Effector memory CD8-positive, alpha-beta T cell (primary cell): Measurements from ENCODE around the gene EFL1.
"Not testable (repeated sequence)": the region's sequence is repeated elsewhere in the genome, so short reads cannot be mapped to it uniquely, and the experiment has no call there.

Source experiments
- ATAC-seq: fragments of 150-1000 bp; cut with Tn5 transposase; replicated peaks from 2 replicates; pipeline ENCODE4 v1.10.0; 2021; ENCODE audit warnings: mild to moderate bottlenecking, moderate library complexity
- DNase-seq, 3 experiments: peaks; one replicate each; pipeline ENCODE4 v3.0.0; 2021
- H3K27ac Mint-ChIP-seq, 2 donors: one replicate each; pipeline ENCODE4 v1.8.0; 2022; ENCODE audit warnings: mild to moderate bottlenecking in 2 of 2, mixed read lengths in 2 of 2, moderate library complexity in 2 of 2
- H3K27me3 Mint-ChIP-seq, 2 donors: one replicate each; pipeline ENCODE4 v1.8.0; 2022; ENCODE audit warnings: mixed read lengths in 2 of 2
- H3K36me3 Mint-ChIP-seq: one replicate; pipeline ENCODE4 v1.8.0; 2022; ENCODE audit warnings: mild to moderate bottlenecking, moderate library complexity, mixed read lengths; ENCODE audit not compliant: insufficient read depth
- H3K4me1 Mint-ChIP-seq, 2 donors: one replicate each; pipeline ENCODE4 v1.8.0; 2022; ENCODE audit warnings: low read depth in 2 of 2, mixed read lengths in 2 of 2
- H3K4me3 Mint-ChIP-seq, 2 donors: one replicate each; pipeline ENCODE4 v1.8.0; 2022; ENCODE audit warnings: mild to moderate bottlenecking in 2 of 2, mixed read lengths in 2 of 2, moderate library complexity in 2 of 2
- H3K9me3 Mint-ChIP-seq, 2 donors: one replicate each; pipeline ENCODE4 v1.8.0; 2022; ENCODE audit warnings: mixed read lengths in 2 of 2

Gene EFL1

DNA sequence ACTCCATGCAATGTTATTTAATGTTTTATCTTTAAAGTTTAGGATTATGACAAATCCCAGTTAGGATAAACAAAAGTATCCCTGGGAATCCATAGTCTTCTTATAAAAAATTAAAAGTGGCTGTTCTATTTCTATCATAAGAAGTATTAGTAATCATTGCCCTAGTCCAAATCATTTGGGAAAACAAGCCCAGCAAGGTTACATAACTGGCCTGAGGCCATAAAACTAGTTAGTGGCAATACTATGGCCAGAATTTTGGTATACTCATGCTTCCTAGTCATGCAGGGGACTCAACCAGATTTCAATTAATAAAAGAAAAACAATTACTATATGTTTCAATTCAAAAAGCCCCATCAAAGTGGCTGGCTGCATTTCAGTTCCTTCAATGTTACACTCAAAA, 50.3 kb downstream of the EFL1 start:
- H3K9me3 Mint-ChIP-seq, H3K4me3 Mint-ChIP-seq, DNase-seq, H3K4me1 Mint-ChIP-seq, H3K27me3 Mint-ChIP-seq, ATAC-seq, H3K27ac Mint-ChIP-seq: not testable (repeated sequence)
- peaks cover 15% of the 10 kb centered on the region for H3K36me3 Mint-ChIP-seq

DNA sequence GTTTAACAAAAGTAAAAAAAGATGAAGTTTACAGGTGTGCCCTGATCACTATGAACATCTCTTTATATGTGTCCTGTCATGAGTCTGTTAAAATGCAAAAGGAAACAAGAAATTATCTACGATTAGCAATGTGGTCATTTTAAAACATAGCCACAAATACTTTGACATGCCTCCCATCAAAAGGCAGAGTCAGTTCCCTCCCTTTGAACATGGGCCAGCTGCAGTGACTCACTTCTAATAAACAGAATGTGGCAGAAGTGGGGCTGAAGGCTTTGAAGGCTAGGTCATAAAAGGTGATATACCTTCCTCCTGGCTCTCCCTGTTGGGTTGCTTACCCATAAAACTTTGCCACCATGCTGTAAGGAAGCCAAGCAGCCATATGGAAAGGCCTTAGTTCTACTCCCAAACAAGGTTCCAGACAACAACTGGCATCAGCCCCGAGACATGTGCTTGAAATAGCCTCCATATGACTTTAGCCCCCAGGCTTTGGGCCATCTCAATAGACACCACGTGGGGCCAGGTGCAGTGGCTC, 52.4 kb downstream of the EFL1 start:
- H3K27ac Mint-ChIP-seq, DNase-seq, H3K27me3 Mint-ChIP-seq, H3K4me3 Mint-ChIP-seq, ATAC-seq, H3K9me3 Mint-ChIP-seq, H3K4me1 Mint-ChIP-seq: not testable (repeated sequence)
- peaks cover 12% of the 10 kb centered on the region for H3K36me3 Mint-ChIP-seq

DNA sequence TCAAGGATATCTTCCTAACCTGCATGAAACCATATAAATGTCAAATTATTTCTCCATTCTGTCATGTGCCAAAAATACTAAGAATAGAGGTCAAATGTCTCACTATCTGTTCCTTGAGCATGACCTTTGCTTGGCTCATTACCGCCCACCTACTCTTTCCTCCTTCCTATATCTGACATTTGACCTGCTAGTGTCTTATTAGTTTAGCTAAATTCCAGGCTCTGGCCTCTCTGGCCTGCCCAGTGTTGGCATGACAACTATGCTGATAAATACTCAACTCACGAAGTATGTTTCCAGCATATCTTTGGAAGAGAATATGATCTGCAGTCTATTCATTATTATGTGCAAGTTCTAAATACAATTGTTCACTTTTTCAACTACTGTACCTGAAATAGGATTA, 58.0 kb downstream of the EFL1 start:
- H3K27ac Mint-ChIP-seq: peak overlapping the region in 1 of 2 donors; percentile 59
- not testable (repeated sequence) for ATAC-seq

DNA sequence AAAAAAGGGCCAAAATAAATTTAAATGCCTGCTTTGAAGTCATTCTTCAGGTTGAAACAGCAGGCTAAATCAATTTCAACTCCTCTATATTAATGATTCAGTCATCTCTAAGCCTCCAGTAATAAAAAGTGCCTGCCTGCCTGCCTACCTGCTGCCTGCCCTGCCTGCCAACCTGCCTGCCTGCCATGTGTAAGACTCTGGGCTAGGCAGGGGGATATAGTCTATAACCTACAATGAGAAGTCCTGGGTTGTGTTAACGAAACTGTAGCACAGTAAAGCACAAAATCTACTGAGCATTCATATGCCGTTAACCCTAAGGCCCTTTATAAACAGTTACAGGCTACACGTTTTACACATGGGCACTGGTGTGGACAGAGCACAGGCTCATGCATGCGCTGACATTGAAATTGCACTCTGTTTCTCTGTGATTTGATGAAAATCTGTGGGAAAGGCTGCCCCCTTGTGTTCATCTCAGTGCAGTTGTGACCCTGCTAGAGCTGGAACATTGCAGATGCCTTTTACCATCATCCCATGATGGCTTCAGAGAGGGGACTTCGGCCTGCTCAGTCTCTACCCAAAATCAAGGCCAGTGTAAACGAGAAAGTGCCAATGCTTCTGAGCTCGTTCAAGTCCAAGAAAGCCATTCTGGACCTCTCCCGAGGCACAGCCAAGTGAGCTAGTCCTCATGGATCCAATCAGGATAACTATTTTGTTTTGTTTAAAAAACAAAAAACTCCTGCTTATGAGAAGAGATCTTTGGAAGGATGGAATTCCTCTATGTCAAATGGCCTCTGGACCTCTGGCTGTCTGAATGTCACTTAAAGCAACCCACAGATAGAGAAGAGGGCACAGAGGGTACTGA, 64.6 kb downstream of the EFL1 start:
- Mint-ChIP-seq H3K27ac (peak overlapping the region in 1 of 2 donors; percentile 13), H3K36me3 (peaks cover 7% of the 10 kb centered on the region), H3K9me3 (no peaks in the 10 kb centered on the region), H3K4me3 (no peak overlapping the region), H3K27me3 (no peaks in the 10 kb centered on the region), H3K4me1 (peaks cover 0 to 4% of the 10 kb centered on the region in 2 donors)
- peak; percentile 40 to 49 (median 42) for DNase-seq
- peak; percentile 58 for ATAC-seq

More for the DNA sequence above, 58.0 kb downstream of the EFL1 start:
- not testable (repeated sequence) for H3K4me1 Mint-ChIP-seq, H3K9me3 Mint-ChIP-seq, H3K27me3 Mint-ChIP-seq, DNase-seq, H3K4me3 Mint-ChIP-seq, H3K36me3 Mint-ChIP-seq

DNA sequence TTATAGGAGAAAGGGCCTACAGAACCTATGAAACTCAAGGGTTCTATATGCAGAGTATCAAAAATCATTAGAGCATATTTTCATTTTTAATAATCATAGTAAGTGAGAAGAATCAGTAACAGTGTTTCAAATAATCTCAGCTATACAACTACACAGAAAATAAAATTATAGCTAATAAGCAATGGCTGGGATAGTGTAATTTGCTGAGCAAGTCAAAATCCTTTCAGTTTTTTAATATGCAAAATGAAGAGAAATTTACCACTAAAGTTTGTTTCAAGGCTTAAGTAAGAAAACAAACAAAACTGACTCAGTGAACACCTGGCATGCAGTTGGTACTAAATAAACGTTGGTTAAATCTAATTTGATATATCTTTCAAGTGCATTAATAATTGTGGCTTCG, 66.2 kb downstream of the EFL1 start:
- DNase-seq: no peak
- Mint-ChIP-seq H3K4me1 (peaks cover 0 to 9% of the 10 kb centered on the region in 2 donors), H3K27ac (no peak overlapping the region), H3K36me3 (peaks cover 3% of the 10 kb centered on the region), H3K4me3 (no peak overlapping the region), H3K9me3 (no peaks in the 10 kb centered on the region), H3K27me3 (no peaks in the 10 kb centered on the region)
- ATAC-seq: no peak

DNA sequence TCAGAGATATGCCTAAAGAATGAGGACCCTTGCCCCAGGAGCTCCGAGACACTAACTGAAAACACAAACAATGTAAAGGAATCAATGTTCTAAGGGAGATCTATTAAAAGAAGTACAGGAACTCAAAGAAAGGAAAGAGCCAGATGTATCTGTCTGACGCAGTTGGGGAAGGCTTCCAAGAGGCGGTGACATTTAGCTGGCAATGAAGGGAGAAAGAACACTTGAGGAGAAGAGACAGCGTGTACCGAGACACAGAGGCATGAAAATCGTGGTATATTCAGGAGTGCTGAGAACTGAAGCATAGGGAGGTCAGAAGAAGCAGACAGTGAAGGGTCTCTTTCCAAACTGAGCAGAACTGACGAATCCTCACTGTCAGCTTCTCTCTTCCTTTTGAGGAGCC, 66.7 kb downstream of the EFL1 start:
- not testable (repeated sequence) for H3K36me3 Mint-ChIP-seq, H3K27me3 Mint-ChIP-seq, H3K27ac Mint-ChIP-seq, H3K4me1 Mint-ChIP-seq, H3K4me3 Mint-ChIP-seq, DNase-seq, ATAC-seq, H3K9me3 Mint-ChIP-seq

DNA sequence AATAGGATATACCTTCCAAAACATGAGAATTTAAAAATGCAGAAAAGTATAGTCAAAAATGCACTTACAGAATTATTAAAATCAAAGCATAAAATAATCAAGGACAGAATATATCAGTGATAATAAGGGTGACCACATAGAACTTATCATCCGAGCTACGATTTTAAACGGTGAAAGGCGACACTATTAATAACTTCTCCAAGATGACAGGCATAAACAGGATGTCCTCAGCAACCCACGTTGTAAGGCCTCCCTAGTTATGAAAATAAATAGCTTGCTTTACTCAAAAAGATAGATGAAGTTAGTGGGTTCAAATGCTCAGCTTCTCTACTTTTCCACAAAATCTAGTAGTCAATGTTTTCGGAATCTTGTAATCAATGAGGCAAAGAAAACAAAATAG, 68.0 kb downstream of the EFL1 start:
- not testable (repeated sequence) for H3K27ac Mint-ChIP-seq, H3K4me3 Mint-ChIP-seq, ATAC-seq, H3K27me3 Mint-ChIP-seq, H3K9me3 Mint-ChIP-seq, H3K36me3 Mint-ChIP-seq, H3K4me1 Mint-ChIP-seq, DNase-seq

DNA sequence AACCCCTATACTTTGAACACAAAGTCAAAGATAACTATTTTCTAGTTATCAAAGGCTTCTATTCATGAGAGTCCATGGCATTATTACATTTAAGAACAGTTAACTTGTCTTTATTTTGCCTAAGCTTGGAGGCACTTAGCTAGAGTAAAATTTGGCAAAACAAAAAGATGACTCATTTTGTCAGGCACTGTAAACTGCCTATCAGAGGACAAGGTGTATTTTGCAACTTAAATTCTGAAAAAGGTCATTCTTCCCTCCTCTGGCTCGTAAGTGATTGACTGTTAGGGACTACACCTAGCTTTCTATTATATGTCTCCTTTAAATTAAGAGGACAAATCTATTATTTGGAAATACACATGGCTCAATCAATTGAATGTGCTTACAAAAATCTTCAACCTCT, 69.1 kb downstream of the EFL1 start:
- not testable (repeated sequence) for H3K9me3 Mint-ChIP-seq, H3K4me3 Mint-ChIP-seq, DNase-seq, H3K36me3 Mint-ChIP-seq, H3K4me1 Mint-ChIP-seq, ATAC-seq, H3K27ac Mint-ChIP-seq, H3K27me3 Mint-ChIP-seq

DNA sequence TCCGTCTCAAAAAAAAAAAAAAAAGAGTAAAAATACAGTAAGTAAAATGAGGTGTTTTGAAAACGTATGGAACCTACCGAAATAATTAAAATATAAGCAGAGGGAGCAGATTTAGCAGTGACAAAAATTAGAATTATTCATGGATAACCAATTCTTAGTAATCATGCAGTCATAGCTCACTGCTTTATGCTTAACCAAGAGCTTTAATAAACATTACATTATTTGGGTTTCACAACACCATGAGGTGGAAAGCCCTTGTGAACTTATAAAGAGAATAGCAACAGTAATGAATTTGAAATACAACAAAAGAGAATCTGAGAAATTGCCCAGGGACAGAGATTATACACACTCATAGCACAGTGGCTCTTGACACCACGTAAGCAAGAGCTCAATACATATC, 70.1 kb downstream of the EFL1 start:
- DNase-seq, H3K36me3 Mint-ChIP-seq, H3K4me3 Mint-ChIP-seq, H3K9me3 Mint-ChIP-seq, ATAC-seq, H3K4me1 Mint-ChIP-seq, H3K27me3 Mint-ChIP-seq, H3K27ac Mint-ChIP-seq: not testable (repeated sequence)

DNA sequence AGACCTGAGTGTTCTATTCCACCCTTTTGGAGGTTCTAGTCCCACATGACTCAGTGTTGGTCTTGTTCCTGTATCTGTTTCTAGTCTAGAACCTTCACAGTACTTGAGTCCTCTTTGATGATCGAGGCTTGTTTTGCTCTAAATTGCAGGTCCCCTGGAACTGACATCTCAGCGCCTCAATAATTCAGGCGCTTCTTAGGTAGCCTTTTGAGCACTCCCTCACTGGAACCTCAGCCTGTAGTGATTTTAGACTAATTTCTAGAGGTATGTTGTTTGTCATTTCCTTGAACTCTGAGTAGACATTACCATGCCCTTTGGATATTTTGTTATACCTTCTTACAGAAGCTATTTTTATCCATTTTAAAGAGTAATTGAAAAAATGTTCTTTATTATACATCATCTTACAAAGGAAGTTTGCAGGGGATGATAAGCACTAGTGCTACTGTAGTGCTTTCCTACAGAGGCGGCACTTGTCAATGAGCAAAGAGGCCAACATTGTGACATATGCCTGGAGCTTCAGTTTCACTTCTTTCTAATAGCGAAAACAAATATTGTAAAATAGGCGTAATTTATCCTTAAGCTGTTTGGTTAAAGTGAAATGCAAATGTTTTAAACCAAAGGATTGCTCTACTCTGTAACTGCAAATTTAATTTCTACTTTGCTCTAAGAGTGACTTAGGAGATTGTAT, 75.7 kb downstream of the EFL1 start:
- H3K4me3 Mint-ChIP-seq: no peak overlapping the region
- DNase-seq (no peak), ATAC-seq (no peak)
- peaks cover 0 to 3% of the 10 kb centered on the region in 2 donors for H3K4me1 Mint-ChIP-seq
- H3K27me3 Mint-ChIP-seq: no peaks in the 10 kb centered on the region
- no peak overlapping the region for H3K27ac Mint-ChIP-seq
- peaks cover 3% of the 10 kb centered on the region for H3K36me3 Mint-ChIP-seq
- H3K9me3 Mint-ChIP-seq: no peaks in the 10 kb centered on the region

DNA sequence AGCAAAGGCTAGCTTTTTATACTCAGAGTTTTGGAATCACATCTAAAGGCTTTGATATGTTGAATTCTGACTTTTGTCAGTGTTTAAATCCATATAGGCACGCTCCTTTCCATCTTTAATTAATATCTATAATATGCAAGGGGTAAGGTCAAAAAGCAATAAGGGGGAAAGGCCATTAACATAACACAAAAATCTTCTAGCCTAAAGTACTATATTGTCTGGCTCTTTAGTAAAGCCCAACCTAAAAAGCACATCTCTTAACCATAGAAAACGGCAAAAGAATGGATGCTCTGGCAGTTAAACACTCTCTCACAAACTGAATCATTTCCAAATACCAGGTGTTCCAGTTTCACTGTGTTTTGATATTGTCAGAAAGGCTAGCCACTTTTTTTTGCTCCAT, 76.4 kb downstream of the EFL1 start:
- no peak for ATAC-seq
- Mint-ChIP-seq H3K36me3 (peaks cover 7% of the 10 kb centered on the region), H3K4me3 (no peak overlapping the region), H3K27ac (no peak overlapping the region), H3K4me1 (peaks cover 0 to 3% of the 10 kb centered on the region in 2 donors), H3K27me3 (no peaks in the 10 kb centered on the region), H3K9me3 (no peaks in the 10 kb centered on the region)
- DNase-seq: no peak

DNA sequence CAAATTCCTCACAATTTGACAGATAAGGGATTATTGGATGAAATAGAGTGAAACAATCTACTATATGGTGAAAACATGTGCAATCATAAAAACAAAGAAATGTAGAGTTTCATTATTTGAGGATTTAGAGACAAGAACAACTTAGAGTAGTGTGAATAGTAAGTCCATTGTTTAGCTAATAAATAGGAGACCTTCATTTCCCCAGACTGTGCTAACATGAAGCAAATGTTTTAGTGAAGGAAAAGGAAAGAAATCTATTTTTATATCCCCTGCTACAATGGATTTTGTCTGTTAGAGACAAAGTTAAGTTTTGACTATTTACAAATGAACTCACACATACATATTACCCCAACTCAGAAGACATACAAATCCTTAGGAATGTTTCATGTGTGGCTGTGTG, 77.8 kb downstream of the EFL1 start:
- peaks cover 7% of the 10 kb centered on the region for H3K36me3 Mint-ChIP-seq
- no peak overlapping the region for H3K4me3 Mint-ChIP-seq
- H3K4me1 Mint-ChIP-seq: no peaks in the 10 kb centered on the region
- peak overlapping the region in 1 of 2 donors; percentile 24 for H3K27ac Mint-ChIP-seq
- H3K9me3 Mint-ChIP-seq: no peaks in the 10 kb centered on the region
- H3K27me3 Mint-ChIP-seq: no peaks in the 10 kb centered on the region
- DNase-seq: no peak
- no peak for ATAC-seq

DNA sequence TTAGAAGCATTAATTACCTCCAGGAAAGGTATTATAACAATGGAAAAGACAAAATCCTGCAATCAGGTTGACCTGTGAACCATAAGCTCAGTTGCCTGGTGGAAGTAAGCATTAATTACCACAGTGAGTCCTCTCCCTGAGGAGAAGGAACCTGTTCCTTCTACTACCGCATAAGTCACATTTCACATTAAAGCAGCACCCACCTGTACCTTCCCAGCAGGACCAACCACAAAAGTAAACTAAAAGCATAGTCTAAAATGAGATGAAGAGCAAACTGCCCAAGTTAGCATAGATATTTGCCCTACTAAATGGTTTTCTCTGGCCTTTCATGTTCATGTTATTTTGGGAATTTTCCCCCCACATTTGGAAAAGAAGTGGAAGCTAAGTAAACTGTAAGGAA, 78.2 kb downstream of the EFL1 start:
- Mint-ChIP-seq H3K4me3 (no peak overlapping the region), H3K27ac (peak overlapping the region in 1 of 2 donors; percentile 24), H3K36me3 (peaks cover 7% of the 10 kb centered on the region), H3K27me3 (no peaks in the 10 kb centered on the region), H3K9me3 (no peaks in the 10 kb centered on the region), H3K4me1 (no peaks in the 10 kb centered on the region)
- DNase-seq (no peak), ATAC-seq (no peak)
